K562 treated with DMSO at 1 percent for 48 hours (cell line): ENCODE results near the gene HSPB1. TPM values are rescaled to one million over a fixed set of nuclear protein-coding genes. Genes with fewer than 3 reads are reported as not detected.

Source experiments
- total RNA-seq: library from RNA; unstranded; fragments of 300-600 nt; gene quantifications from 2 replicates; pipeline ENCODE4 v1.2.3, GENCODE V29; 2022; ENCODE audit warnings: low replicate concordance; ENCODE audit errors: extremely low read depth

HSPB1 gene
- total RNA-seq, result 595 TPM in 1 of 2 replicates, not detected in the other

GRCh38 chr7:76302347-76303201 lies at the start of gene HSPB1:
HSPB1 (plus strand) TSS chr7:76302673; CDS start chr7:76302713, 40 bp downstream.

Other genes with a start within 250 kb of the HSPB1 start
- gene SRRM3, start 100.8 kb upstream of the HSPB1 start, total RNA-seq, result not detected in 2 replicates
- gene YWHAG, start 56.3 kb downstream of the HSPB1 start, total RNA-seq, result 130 TPM in 1 of 2 replicates, not detected in the other
- gene SSC4D, start 107.0 kb downstream of the HSPB1 start, total RNA-seq, result not detected in 2 replicates
- not detected in 2 replicates for gene ZP3, start 122.3 kb downstream of the HSPB1 start, total RNA-seq
- not detected in 2 replicates for gene DTX2, start 159.0 kb downstream of the HSPB1 start, total RNA-seq
- gene UPK3B, start 207.9 kb downstream of the HSPB1 start, total RNA-seq, result not detected in 2 replicates
- gene SPDYE16, start 240.6 kb downstream of the HSPB1 start, total RNA-seq, result not detected in 2 replicates